Adipocyte (in vitro differentiated cells): ENCODE measurements around the gene ASB11.

ENCODE experiments used
- DNase-seq: peaks from one replicate; pipeline ENCODE4 v3.0.0-alpha.2; 2015; ENCODE audit warnings: low read depth
- H3K27me3 ChIP-seq: replicated peaks from 2 replicates; pipeline ENCODE4 v1.7.0; 2013; ENCODE audit warnings: mild to moderate bottlenecking, low read length, moderate library complexity; ENCODE audit not compliant: control insufficient read depth, insufficient read depth
- H3K36me3 ChIP-seq: 2 replicates; pipeline ENCODE4 v1.7.0; 2013; ENCODE audit warnings: low read length, mild to moderate bottlenecking, moderate library complexity; ENCODE audit not compliant: control insufficient read depth, insufficient read depth, severe bottlenecking
- H3K4me1 ChIP-seq: 2 replicates; pipeline ENCODE4 v1.7.0; 2013; ENCODE audit warnings: mild to moderate bottlenecking, low read length, moderate library complexity; ENCODE audit not compliant: control insufficient read depth, insufficient read depth
- H3K4me3 ChIP-seq: 2 replicates; pipeline ENCODE4 v1.7.0; 2013; ENCODE audit warnings: mild to moderate bottlenecking, low read length, moderate library complexity
- H3K9ac ChIP-seq: 2 replicates; pipeline ENCODE4 v1.7.0; 2013; ENCODE audit warnings: mild to moderate bottlenecking, low read length, moderate library complexity
- H3K9me3 ChIP-seq: 2 replicates; pipeline ENCODE4 v1.7.0; 2013; ENCODE audit warnings: mild to moderate bottlenecking, low read length, moderate library complexity; ENCODE audit not compliant: control insufficient read depth

Gene ASB11

DNA sequence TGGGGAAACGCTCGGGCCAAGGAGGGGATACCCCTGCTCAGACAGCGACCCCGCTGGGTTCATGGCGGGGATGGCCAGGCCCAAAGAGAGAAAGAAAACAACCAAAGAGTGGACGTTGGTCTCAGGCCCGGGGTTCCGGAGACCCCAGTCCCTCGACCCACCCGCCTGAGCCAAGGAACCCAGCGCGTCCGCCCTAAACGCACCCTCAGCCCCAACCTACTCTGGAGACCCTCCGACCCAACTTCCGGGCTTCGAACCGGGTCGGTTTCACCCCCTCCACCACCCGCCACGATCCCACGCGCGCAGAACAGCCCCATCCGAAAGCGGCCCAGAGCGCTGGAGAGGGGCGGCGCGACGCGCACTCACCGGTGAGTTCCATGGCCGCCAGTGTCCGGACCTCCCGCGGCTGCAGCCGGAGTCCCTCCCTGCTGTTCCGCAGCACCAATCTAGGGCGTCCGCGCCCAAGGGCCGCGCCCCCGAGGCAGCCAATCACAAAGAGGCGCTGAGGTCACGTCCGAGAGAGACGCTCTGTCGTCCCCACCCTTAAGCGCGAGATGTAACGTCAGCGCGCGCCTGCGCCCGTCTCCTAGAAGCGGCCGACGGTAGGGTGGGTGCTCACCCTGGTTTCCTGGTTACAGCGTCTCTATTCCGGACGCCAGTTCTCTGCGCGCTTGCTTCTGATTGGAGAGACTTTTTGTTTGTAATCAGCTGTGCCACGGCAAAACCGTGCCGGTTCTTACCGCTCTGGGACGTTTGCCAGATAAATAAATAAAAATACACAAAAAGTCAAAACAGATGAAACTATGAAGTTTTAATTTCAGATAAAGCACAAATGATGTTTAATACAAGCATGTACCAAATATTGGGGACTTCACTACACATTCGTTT is 19.9 kb upstream of the ASB11 start, which contains the start of gene PIGA:
Gene PIGA (minus strand): TSS at position 389 of the 888 bp plus-strand sequence. CDS start 3,593 bp downstream, outside the sequence.
- H3K9me3 ChIP-seq: peaks cover 3% of the 10 kb centered on the region
- H3K36me3 ChIP-seq: peaks cover 11% of the 10 kb centered on the region
- no peaks in the 10 kb centered on the region for H3K4me1 ChIP-seq
- DNase-seq: peak; percentile 97
- H3K4me3 ChIP-seq: peak within 1 kb of the TSS; percentile 83
- peak within 1 kb of the TSS; percentile 82 for H3K9ac ChIP-seq
- H3K27me3 ChIP-seq: peaks cover 3% of the 10 kb centered on the region

DNA sequence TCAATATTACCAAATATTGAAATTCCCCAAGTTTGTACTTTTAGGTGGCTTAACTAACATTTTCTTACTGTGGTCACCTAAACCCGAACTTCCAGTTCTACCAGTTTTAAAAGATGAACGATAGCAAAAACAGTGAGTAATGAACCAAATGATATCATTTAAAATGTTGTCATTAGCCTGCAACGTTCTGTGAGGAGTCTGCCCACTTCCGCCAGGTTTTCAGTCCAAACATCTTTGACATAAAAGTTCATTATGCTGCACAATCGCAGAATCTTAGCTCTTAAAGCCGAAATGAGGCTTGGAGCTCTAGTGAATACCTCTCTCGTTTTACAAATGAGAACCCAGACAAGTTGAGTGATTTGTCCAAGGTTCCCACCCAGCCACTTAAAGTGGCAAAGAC is 19.1 kb upstream of the ASB11 start:
- peaks cover 11% of the 10 kb centered on the region for H3K36me3 ChIP-seq
- peak overlapping the region; percentile 82 for H3K9ac ChIP-seq
- H3K4me1 ChIP-seq: no peaks in the 10 kb centered on the region
- peak overlapping the region; percentile 83 for H3K4me3 ChIP-seq
- DNase-seq: peak; percentile 36
- peaks cover 3% of the 10 kb centered on the region for H3K27me3 ChIP-seq
- H3K9me3 ChIP-seq: no peaks in the 10 kb centered on the region

DNA sequence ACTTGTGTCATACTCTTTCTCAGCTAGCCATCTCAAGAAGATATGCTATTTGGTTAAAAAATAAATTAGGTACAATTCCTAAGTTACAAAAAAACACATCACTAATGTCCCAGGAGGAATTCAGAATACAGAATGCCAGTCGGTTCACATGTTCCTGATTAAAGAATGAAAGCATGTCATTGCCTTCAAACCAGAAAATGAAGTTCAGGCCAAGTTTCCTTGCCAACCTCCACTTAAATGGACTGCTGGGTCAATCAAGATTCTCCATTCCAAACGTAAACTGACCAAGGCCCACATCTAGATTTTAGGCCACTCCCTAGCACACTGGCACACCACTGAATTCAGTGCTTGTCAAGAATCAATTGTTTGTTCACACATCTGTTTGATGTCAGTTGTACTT is 13.4 kb upstream of the ASB11 start:
- H3K27me3 ChIP-seq: peaks cover 4% of the 10 kb centered on the region
- H3K4me3 ChIP-seq: no peak overlapping the region
- H3K4me1 ChIP-seq: no peaks in the 10 kb centered on the region
- H3K9me3 ChIP-seq: no peaks in the 10 kb centered on the region
- no peak overlapping the region for H3K9ac ChIP-seq
- H3K36me3 ChIP-seq: peaks cover 22% of the 10 kb centered on the region
- peak; percentile 44 for DNase-seq

DNA sequence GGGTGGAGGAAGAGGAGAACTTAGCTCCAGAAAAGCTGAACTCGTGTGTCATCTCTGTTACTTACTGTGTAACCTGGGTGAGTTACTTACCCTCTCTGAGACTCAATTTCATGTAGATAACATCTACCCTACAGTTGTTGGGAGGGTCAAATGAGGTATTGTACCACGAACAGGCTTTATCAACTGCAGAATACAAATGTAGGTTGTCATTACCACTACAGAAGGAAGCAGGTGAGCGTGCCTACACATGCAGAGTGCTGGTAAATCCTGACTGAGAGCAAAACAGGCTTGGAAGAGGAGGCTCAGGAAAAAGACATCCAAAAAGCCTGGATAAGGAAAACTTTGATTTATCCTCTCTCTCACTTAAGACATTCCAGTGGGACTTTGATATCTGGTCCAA is 12.7 kb upstream of the ASB11 start:
- Histone ChIP-seq H3K9me3 (no peaks in the 10 kb centered on the region), H3K9ac (no peak overlapping the region), H3K4me1 (no peaks in the 10 kb centered on the region), H3K27me3 (peaks cover 4% of the 10 kb centered on the region), H3K36me3 (peaks cover 28% of the 10 kb centered on the region), H3K4me3 (no peak overlapping the region)
- no peak for DNase-seq

DNA sequence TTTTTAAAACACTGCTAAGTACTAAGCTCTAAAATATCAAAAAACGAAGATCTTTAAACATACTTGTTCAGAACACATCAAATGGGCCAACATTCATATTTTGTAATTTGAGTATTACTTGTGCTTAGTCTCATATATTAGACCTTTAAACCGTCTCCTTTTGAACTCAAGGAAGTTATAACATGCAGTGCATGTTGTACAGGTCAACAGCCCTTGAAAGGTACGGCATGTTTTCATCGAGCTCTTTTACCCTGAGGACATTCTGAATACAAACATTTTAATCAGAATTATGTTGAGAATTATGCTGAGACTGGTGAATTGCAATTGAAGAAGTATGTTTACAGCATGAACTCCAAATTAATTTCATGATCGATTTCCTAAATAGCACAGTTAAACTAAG is 7.0 kb upstream of the ASB11 start:
- DNase-seq: no peak
- H3K9me3 ChIP-seq: no peaks in the 10 kb centered on the region
- peaks cover 33% of the 10 kb centered on the region for H3K36me3 ChIP-seq
- no peak overlapping the region for H3K4me3 ChIP-seq
- H3K27me3 ChIP-seq: peaks cover 10% of the 10 kb centered on the region
- H3K9ac ChIP-seq: no peak overlapping the region
- no peaks in the 10 kb centered on the region for H3K4me1 ChIP-seq

DNA sequence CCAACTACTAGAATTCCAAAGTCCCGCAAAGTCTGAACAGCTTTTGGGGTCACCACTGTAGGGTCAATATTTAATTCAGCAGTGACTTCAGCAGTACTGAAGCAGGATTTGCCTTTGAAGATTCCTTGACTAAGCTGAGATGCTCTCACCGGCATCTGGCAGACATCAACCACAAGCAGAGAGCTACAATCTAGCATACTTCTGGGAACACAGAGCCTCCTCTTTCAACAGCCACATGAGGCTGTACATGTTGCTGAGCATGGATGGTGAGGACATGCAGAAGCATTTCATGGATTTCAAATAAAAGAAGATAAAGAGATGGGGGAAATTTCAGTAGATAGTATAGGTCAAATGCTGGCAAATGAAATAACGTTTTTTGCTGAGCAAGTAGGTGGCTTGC is 6.6 kb upstream of the ASB11 start:
- Histone ChIP-seq H3K4me1 (no peaks in the 10 kb centered on the region), H3K9me3 (no peaks in the 10 kb centered on the region), H3K9ac (no peak overlapping the region), H3K27me3 (peaks cover 10% of the 10 kb centered on the region), H3K4me3 (no peak overlapping the region), H3K36me3 (peaks cover 33% of the 10 kb centered on the region)
- no peak for DNase-seq

DNA sequence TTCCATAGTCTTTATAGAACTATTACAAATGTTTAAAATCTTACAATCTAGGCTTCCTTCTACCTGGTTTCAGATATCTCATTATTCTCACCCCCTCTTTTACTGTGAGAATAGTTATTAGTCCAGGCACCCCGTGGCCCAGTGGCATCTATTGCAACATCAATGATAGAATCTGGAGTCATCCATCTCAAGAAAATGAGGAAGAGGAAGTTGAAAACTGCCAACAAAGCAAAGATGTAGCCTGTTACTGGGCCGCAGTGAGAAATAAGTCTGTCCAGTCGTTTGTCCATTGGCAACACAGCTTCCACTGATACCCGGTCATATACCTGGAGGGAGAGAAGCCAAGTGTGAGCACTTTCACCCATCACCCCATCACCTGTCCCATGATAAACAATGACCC is 6.0 kb upstream of the ASB11 start:
- DNase-seq: no peak
- H3K9me3 ChIP-seq: no peaks in the 10 kb centered on the region
- H3K4me3 ChIP-seq: no peak overlapping the region
- H3K4me1 ChIP-seq: no peaks in the 10 kb centered on the region
- H3K9ac ChIP-seq: no peak overlapping the region
- peaks cover 10% of the 10 kb centered on the region for H3K27me3 ChIP-seq
- H3K36me3 ChIP-seq: peaks cover 33% of the 10 kb centered on the region

DNA sequence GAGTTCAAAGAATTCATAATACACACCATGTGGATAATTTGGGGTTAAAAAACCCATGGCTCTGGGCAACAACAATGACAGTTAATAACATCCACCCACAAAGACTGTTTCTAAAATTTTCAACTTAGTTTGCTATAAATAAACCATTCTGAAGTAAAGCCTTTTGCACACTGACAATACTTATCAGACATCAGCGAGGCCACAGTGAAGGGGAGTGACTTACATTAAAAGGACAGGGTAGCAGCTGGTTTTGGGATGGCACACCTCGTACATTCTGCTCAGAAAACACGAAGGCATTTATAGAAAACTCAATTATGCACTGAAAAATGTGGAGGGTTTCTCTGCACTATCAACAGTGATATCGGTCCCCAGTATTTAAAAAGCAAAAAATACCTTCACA is 4.9 kb upstream of the ASB11 start:
- no peak for DNase-seq
- H3K27me3 ChIP-seq: peaks cover 6% of the 10 kb centered on the region
- no peak overlapping the region for H3K4me3 ChIP-seq
- H3K9me3 ChIP-seq: no peaks in the 10 kb centered on the region
- H3K4me1 ChIP-seq: no peaks in the 10 kb centered on the region
- no peak overlapping the region for H3K9ac ChIP-seq
- H3K36me3 ChIP-seq: peaks cover 33% of the 10 kb centered on the region

DNA sequence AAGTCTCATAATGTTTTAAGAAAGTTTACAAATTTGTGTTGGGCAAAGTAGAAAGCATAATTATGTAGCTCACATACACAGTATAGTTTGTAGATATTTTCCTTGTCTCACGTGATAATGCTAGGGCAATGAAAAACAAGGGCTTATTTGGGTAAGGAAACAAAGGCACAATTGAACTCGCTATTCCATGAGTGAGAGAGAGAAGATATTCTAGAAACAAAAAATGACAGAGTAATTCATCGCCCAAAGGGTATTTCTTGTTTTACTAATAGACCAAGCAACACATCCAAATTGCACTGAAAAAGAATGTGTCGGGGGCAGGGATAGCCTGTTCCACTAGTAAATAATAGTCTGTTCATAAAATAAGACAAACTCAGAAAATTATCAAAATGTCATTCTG is 3.6 kb upstream of the ASB11 start:
- H3K4me3 ChIP-seq: no peak overlapping the region
- peaks cover 6% of the 10 kb centered on the region for H3K27me3 ChIP-seq
- no peak for DNase-seq
- H3K9me3 ChIP-seq: no peaks in the 10 kb centered on the region
- no peak overlapping the region for H3K9ac ChIP-seq
- no peaks in the 10 kb centered on the region for H3K4me1 ChIP-seq
- peaks cover 25% of the 10 kb centered on the region for H3K36me3 ChIP-seq

DNA sequence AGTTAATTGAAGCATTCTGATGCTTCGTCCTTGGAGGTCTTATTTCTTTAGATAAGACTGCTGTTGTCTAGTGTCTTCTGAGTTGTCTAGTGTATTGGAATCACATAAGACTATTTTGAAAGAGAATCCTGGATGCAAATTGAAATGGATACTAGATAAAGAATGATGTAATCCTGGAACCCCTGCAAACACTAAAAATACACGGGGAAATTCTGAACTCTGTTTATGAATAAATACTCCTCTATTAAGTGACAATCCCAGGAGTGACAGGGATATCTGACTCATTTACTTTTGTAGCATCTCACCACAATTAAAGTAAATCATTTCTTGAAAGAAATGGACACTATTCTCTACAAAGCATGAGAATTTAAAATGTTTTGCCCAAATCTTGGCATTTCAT is 968 bp downstream of the ASB11 start:
- Histone ChIP-seq H3K4me3 (no peak overlapping the region), H3K9ac (no peak overlapping the region), H3K9me3 (no peaks in the 10 kb centered on the region), H3K4me1 (no peaks in the 10 kb centered on the region), H3K36me3 (no peaks in the 10 kb centered on the region), H3K27me3 (no peaks in the 10 kb centered on the region)
- no peak for DNase-seq

DNA sequence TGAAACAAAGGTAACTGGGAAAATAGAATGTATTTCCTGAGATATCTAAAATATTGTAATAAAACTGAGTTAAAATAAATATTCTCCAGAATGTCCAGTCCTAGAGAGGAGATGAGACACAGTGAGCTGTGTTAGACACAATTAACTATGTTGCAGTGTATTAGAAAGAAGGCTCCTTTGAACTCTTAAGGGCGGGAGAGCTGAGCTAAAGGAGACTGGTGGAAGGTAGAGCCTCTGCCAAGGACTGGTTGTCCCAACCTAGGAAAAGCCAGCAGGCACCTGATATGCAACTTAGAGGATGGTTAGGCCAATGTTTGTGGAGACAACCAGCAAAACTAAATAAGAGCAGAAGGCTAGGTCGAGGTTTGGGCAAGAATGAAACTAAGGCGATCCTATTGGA is 4.3 kb downstream of the ASB11 start:
- Histone ChIP-seq H3K4me1 (no peaks in the 10 kb centered on the region), H3K36me3 (no peaks in the 10 kb centered on the region), H3K9ac (no peak overlapping the region), H3K27me3 (no peaks in the 10 kb centered on the region), H3K4me3 (no peak overlapping the region), H3K9me3 (no peaks in the 10 kb centered on the region)
- DNase-seq: no peak

DNA sequence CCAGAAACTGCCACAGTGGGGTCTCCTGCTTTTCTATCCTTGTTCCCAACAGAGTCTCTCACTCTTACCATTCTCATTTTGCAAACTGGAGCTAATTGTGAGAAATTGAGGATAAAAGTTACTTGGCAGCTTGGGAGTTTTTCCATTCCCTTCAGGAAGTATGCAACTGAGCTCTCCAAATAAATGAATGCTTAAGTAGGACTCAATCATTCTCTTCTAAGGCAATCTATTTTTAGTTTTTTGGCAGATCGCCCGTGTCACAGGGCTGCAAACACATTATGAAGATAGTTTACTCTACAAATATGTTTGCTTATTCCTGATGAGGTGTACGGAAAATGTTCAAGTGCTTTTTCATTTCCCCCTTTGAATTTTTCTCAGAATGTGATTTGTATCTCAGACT is 5.3 kb downstream of the ASB11 start:
- Histone ChIP-seq H3K36me3 (no peaks in the 10 kb centered on the region), H3K9ac (no peak overlapping the region), H3K27me3 (no peaks in the 10 kb centered on the region), H3K4me3 (no peak overlapping the region), H3K4me1 (no peaks in the 10 kb centered on the region), H3K9me3 (no peaks in the 10 kb centered on the region)
- DNase-seq: peak; percentile 60
